HepG2 (cell line): ENCODE results near the gene EFNA3. TPM values are rescaled to one million over a fixed set of nuclear protein-coding genes. Genes with fewer than 3 reads are reported as not detected.

Experiments used
- ATF1 ChIP-seq: IDR thresholded peaks from 2 replicates; pipeline ENCODE4 v1.6.1; 2016; ENCODE audit warnings: mild to moderate bottlenecking, control low read depth
- BORCS8-MEF2B ChIP-seq: sonication (generic); formaldehyde crosslinking; IDR thresholded peaks from 2 replicates; pipeline ENCODE4 v1.8.0; 2022; ENCODE audit warnings: mild to moderate bottlenecking, missing genetic modification reagents
- CBX5 ChIP-seq: sonication (generic); formaldehyde crosslinking; IDR thresholded peaks from 2 replicates; pipeline ENCODE4 v1.4.0; 2020; ENCODE audit warnings: missing genetic modification reagents, borderline replicate concordance
- FLYWCH1 ChIP-seq: sonication (generic); formaldehyde crosslinking; IDR thresholded peaks from 2 replicates; pipeline ENCODE4 v1.8.1; 2023; ENCODE audit warnings: mild to moderate bottlenecking, missing genetic modification reagents
- FOSL1 ChIP-seq: sonication (generic); formaldehyde crosslinking; IDR thresholded peaks from 2 replicates; pipeline ENCODE4 v1.9.0; 2021; ENCODE audit warnings: missing genetic modification reagents, borderline replicate concordance
- FOSL2 ChIP-seq: sonication (generic); formaldehyde crosslinking; IDR thresholded peaks from 2 replicates; pipeline ENCODE4 v1.4.0; 2020; ENCODE audit warnings: missing genetic modification reagents
- HHEX ChIP-seq: IDR thresholded peaks from 2 replicates; pipeline ENCODE4 v1.6.1; 2016; ENCODE audit warnings: control low read depth
- KDM5A ChIP-seq: fragments of 200-600 bp; sonication (generic); IDR thresholded peaks from 2 replicates; pipeline ENCODE4 v1.7.0; 2018; ENCODE audit warnings: antibody characterized with exemption, mild to moderate bottlenecking, low read length, borderline replicate concordance
- KLF11 ChIP-seq: IDR thresholded peaks from 2 replicates; pipeline ENCODE4 v1.6.1; 2016; ENCODE audit warnings: missing compliant biosample characterization
- MED13 ChIP-seq: sonication (generic); formaldehyde crosslinking; IDR thresholded peaks from 2 replicates; pipeline ENCODE4 v1.5.0; 2020; ENCODE audit warnings: missing genetic modification reagents
- NR2C2 ChIP-seq: sonication (generic); formaldehyde crosslinking; IDR thresholded peaks from 2 replicates; pipeline ENCODE4 v1.4.0; 2020; ENCODE audit warnings: missing genetic modification reagents, mild to moderate bottlenecking, moderate library complexity, borderline replicate concordance
- POLR2A ChIP-seq, 2 experiments: IDR thresholded peaks; 2 replicates each; pipeline ENCODE4 v1.6.1; 2011; ENCODE audit warnings: low read depth in 2 of 2, low read length in 2 of 2, mild to moderate bottlenecking in 1 of 2, moderate library complexity in 1 of 2; ENCODE audit not compliant: insufficient read depth in 1 of 2
- SKIL ChIP-seq: sonication (generic); formaldehyde crosslinking; IDR thresholded peaks from 2 replicates; pipeline ENCODE4 v1.8.0; 2022; ENCODE audit warnings: missing genetic modification reagents, mild to moderate bottlenecking, moderate library complexity, borderline replicate concordance
- SNAPC2 ChIP-seq: sonication (generic); formaldehyde crosslinking; IDR thresholded peaks from 2 replicates; pipeline ENCODE4 v1.8.1; 2022; ENCODE audit warnings: mild to moderate bottlenecking, missing genetic modification reagents
- THYN1 ChIP-seq: sonication (generic); formaldehyde crosslinking; IDR thresholded peaks from 2 replicates; pipeline ENCODE4 v1.8.1; 2023; ENCODE audit warnings: low read depth, mild to moderate bottlenecking, moderate library complexity, missing genetic modification reagents, borderline replicate concordance
- TRIM22 ChIP-seq: fragments of 450-650 bp; IDR thresholded peaks from 2 replicates; pipeline ENCODE4 v1.6.1; 2017
- ZNF124 ChIP-seq: sonication (generic); formaldehyde crosslinking; IDR thresholded peaks from 2 replicates; pipeline ENCODE4 v1.4.0; 2020; ENCODE audit warnings: missing genetic modification reagents
- ZNF557 ChIP-seq: sonication (generic); formaldehyde crosslinking; IDR thresholded peaks from 2 replicates; pipeline ENCODE4 v1.4.0; 2020; ENCODE audit warnings: missing genetic modification reagents
- ZNF589 ChIP-seq: sonication (generic); formaldehyde crosslinking; conservative IDR thresholded peaks from 2 replicates; pipeline ENCODE4 v1.8.0; 2022; ENCODE audit warnings: mild to moderate bottlenecking, moderate library complexity, missing genetic modification reagents
- ZNF629 ChIP-seq: sonication (generic); formaldehyde crosslinking; conservative IDR thresholded peaks from 2 replicates; pipeline ENCODE4 v1.5.0; 2020; ENCODE audit warnings: missing genetic modification reagents
- ZNF652 ChIP-seq: IDR thresholded peaks from 2 replicates; pipeline ENCODE4 v1.6.1; 2016; ENCODE audit warnings: low read depth, borderline replicate concordance
- ZSCAN9 ChIP-seq: IDR thresholded peaks from 2 replicates; pipeline ENCODE4 v1.6.1; 2016; ENCODE audit warnings: borderline replicate concordance
- ZZZ3 ChIP-seq: sonication (generic); formaldehyde crosslinking; IDR thresholded peaks from 2 replicates; pipeline ENCODE4 v1.4.0; 2020; ENCODE audit warnings: missing genetic modification reagents, mild to moderate bottlenecking, borderline replicate concordance
- polyA plus RNA-seq, 8 experiments: library from polyadenylated mRNA; depleted of rRNA in 3 of 8; stranded (reverse) in 7 of 8; unstranded in 1 of 8; fragments of >200 nt; fragmentation: Illumina TruSeq in 4 of 8; extraction: Trizol in 4 of 8; gene quantifications; 2 replicates each; pipeline versions ENCODE4 v1.2.1 to v1.2.3, GENCODE V29; 2011 to 2016; ENCODE audit warnings: low read depth in 4 of 8, missing spikeins in 1 of 8, mixed read lengths in 1 of 8; ENCODE audit not compliant: insufficient read depth in 1 of 8
- total RNA-seq, 5 experiments: library from RNA; depleted of rRNA; stranded (reverse); fragments of >200 nt; fragmentation: Illumina TruSeq; extraction: Trizol; gene quantifications; 2 replicates each; pipeline ENCODE4 v1.2.3, GENCODE V29; 2016; ENCODE audit warnings: low read depth in 1 of 5
- TF ChIP-seq, protein P1 (sequence below): sonication (generic); formaldehyde crosslinking; IDR thresholded peaks from 2 replicates; pipeline ENCODE4 v1.4.0; 2020; ENCODE audit warnings: mild to moderate bottlenecking, missing genetic modification reagents
- TF ChIP-seq, protein P2 (sequence below): sonication (generic); formaldehyde crosslinking; IDR thresholded peaks from 2 replicates; pipeline ENCODE4 v1.5.1; 2020; ENCODE audit warnings: mild to moderate bottlenecking, moderate library complexity, missing genetic modification reagents

The EFNA3 gene
- total and polyA plus RNA-seq, 2 of the 13 experiments (the other 11 are each of a cell fraction or from before 2014, with no cell fraction given) = 1.0 to 5.7 TPM

GRCh38 chr1:155084722-155085503 lies 6.3 kb downstream of the EFNA3 start (continued):
- TF ChIP-seq NR2C2 (CRISPR knock-in tag) = no peak; the same call in 1 of the 2 replicates
- peak; percentile 95 for TF ChIP-seq ZNF652 (CRISPR knock-in tag)
- peak; percentile 38; the same call in 1 of the 2 replicates for TF ChIP-seq SKIL
- TF ChIP-seq ZZZ3 = no peak
- TF ChIP-seq KLF11 (CRISPR knock-in tag) = no peak; the same call in 1 of the 2 replicates
- TF ChIP-seq ZNF124 = 0 out of 2 replicates have a peak, but pooled peaks have one; percentile 61
- TF ChIP-seq HHEX (CRISPR knock-in tag) = no peak
- TF ChIP-seq, protein P1, sequence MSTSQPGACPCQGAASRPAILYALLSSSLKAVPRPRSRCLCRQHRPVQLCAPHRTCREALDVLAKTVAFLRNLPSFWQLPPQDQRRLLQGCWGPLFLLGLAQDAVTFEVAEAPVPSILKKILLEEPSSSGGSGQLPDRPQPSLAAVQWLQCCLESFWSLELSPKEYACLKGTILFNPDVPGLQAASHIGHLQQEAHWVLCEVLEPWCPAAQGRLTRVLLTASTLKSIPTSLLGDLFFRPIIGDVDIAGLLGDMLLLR = peak; percentile 56; the same call in 1 of the 2 replicates
- TF ChIP-seq THYN1 (CRISPR knock-in tag) = no peak
- TF ChIP-seq ZSCAN9 (CRISPR knock-in tag) = peak; percentile 71
- no peak; the same call in 1 of the 2 replicates for TF ChIP-seq SNAPC2 (CRISPR knock-in tag)
- peak; percentile 86 for TF ChIP-seq CBX5
- TF ChIP-seq ZNF589 (CRISPR knock-in tag) = peak; percentile 56
- no peak for TF ChIP-seq MED13
- no peak for TF ChIP-seq ATF1
- TF ChIP-seq POLR2A (IDR thresholded peaks at IDR 0.05; ENCODE audit: insufficient read depth in 1 of 2, low read depth in 2 of 2, low read length in 2 of 2) = no peak
- TF ChIP-seq FOSL2 = peak; percentile 32
- TF ChIP-seq ZNF629 = no peak
- TF ChIP-seq TRIM22 = no peak
- TF ChIP-seq KDM5A = peak; percentile 66
- 0 out of 2 replicates have a peak, but pooled peaks have one; percentile 49 for TF ChIP-seq FLYWCH1
- no peak; the same call in 1 of the 2 replicates for TF ChIP-seq BORCS8-MEF2B (CRISPR knock-in tag)
- TF ChIP-seq, protein P2, sequence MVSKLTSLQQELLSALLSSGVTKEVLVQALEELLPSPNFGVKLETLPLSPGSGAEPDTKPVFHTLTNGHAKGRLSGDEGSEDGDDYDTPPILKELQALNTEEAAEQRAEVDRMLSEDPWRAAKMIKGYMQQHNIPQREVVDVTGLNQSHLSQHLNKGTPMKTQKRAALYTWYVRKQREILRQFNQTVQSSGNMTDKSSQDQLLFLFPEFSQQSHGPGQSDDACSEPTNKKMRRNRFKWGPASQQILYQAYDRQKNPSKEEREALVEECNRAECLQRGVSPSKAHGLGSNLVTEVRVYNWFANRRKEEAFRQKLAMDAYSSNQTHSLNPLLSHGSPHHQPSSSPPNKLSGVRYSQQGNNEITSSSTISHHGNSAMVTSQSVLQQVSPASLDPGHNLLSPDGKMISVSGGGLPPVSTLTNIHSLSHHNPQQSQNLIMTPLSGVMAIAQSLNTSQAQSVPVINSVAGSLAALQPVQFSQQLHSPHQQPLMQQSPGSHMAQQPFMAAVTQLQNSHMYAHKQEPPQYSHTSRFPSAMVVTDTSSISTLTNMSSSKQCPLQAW (CRISPR knock-in tag) = peak; percentile 71
- TF ChIP-seq FOSL1 (CRISPR knock-in tag) = no peak
- TF ChIP-seq ZNF557 (CRISPR knock-in tag) = no peak
